Keratinocyte (primary cell): Measurements from ENCODE around the gene SEC16A.

ENCODE experiments used
- EZH2 ChIP-seq: IDR thresholded peaks from one replicate; pipeline ENCODE4 v1.6.1; 2012; ENCODE audit warnings: inconsistent platforms, mild to moderate bottlenecking, low read length, moderate library complexity
- TF ChIP-seq, protein P1 (sequence below), 3 experiments: IDR thresholded peaks in 1 of 3; conservative IDR thresholded peaks in 1 of 3; optimal IDR thresholded peaks in 1 of 3; 2 replicates in 2 of 3; 3 replicates in 1 of 3; pipeline versions ENCODE3 to v1.5.1; 2011; ENCODE audit warnings: low read length in 3 of 3, mild to moderate bottlenecking in 3 of 3, moderate library complexity in 2 of 3, control low read depth in 1 of 3, inconsistent platforms in 1 of 3; ENCODE audit not compliant: insufficient read depth in 2 of 3; ENCODE audit errors: extremely low read depth in 1 of 3

GRCh38 chr9:136467766-136468165 is 15.1 kb downstream of the SEC16A start:
- TF ChIP-seq, protein P1, sequence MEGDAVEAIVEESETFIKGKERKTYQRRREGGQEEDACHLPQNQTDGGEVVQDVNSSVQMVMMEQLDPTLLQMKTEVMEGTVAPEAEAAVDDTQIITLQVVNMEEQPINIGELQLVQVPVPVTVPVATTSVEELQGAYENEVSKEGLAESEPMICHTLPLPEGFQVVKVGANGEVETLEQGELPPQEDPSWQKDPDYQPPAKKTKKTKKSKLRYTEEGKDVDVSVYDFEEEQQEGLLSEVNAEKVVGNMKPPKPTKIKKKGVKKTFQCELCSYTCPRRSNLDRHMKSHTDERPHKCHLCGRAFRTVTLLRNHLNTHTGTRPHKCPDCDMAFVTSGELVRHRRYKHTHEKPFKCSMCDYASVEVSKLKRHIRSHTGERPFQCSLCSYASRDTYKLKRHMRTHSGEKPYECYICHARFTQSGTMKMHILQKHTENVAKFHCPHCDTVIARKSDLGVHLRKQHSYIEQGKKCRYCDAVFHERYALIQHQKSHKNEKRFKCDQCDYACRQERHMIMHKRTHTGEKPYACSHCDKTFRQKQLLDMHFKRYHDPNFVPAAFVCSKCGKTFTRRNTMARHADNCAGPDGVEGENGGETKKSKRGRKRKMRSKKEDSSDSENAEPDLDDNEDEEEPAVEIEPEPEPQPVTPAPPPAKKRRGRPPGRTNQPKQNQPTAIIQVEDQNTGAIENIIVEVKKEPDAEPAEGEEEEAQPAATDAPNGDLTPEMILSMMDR (optimal IDR thresholded peaks at IDR 0.05 in 1 of 3, IDR thresholded peaks at IDR 0.05 in 1 of 3, conservative IDR thresholded peaks at IDR 0.05 in 1 of 3; ENCODE audit: extremely low read depth in 1 of 3, insufficient read depth in 2 of 3, low read length in 3 of 3): no peak
- TF ChIP-seq EZH2: no peak
